COLO829 (cell line): Measurements from ENCODE around the gene THAP7.

Experiments used
- DNase-seq: peaks from one replicate; pipeline ENCODE4 v3.0.0; 2012; ENCODE audit warnings: low spot score

The THAP7 gene

GRCh38 chr22:21030621-21031544, 29.0 kb upstream of the THAP7 start:
- no peak for DNase-seq

- DNase-seq = no peak
Observed at GRCh38 chr22:21030032-21030431, 28.1 kb upstream of the THAP7 start.

- DNase-seq = no peak
Observed at GRCh38 chr22:21029486-21030025, 27.6 kb upstream of the THAP7 start.

- no peak for DNase-seq
Observed at GRCh38 chr22:21028277-21029251, 26.6 kb upstream of the THAP7 start.

GRCh38 chr22:21026783-21027692, 25.1 kb upstream of the THAP7 start:
- DNase-seq = no peak

- DNase-seq = no peak
Observed at GRCh38 chr22:21025763-21026755, 24.1 kb upstream of the THAP7 start.

GRCh38 chr22:21025266-21025665, 23.3 kb upstream of the THAP7 start:
- no peak for DNase-seq

- no peak for DNase-seq
Observed at GRCh38 chr22:21022955-21023614, 21.2 kb upstream of the THAP7 start.

- DNase-seq = no peak
Observed at GRCh38 chr22:21022507-21022906, 20.6 kb upstream of the THAP7 start.

- peak; percentile 39 for DNase-seq
Observed at GRCh38 chr22:21020802-21021429, 19.0 kb upstream of the THAP7 start.

- no peak for DNase-seq
Observed at GRCh38 chr22:21018314-21018713, 16.4 kb upstream of the THAP7 start.

GRCh38 chr22:21016644-21017420, 14.9 kb upstream of the THAP7 start:
- no peak for DNase-seq

- no peak for DNase-seq
Observed at GRCh38 chr22:21015466-21016006, 13.6 kb upstream of the THAP7 start.

GRCh38 chr22:21014726-21015465, 13.0 kb upstream of the THAP7 start, which contains the start of gene P2RX6:
P2RX6 (plus strand) TSS chr22:21015165; CDS start chr22:21015175, 10 bp downstream.
- peak; percentile 92 for DNase-seq

GRCh38 chr22:21014202-21014725, 12.3 kb upstream of the THAP7 start:
- peak; percentile 99 for DNase-seq

- DNase-seq = no peak
Observed at GRCh38 chr22:21013657-21014201, 11.8 kb upstream of the THAP7 start.
